Measurements from ENCODE around the gene SHMT2. TPM values are rescaled to one million over a fixed set of nuclear protein-coding genes. Genes with fewer than 3 reads are reported as not detected.

SHMT2 gene
- total RNA-seq, 1 experiment from 2014 or later: 280 TPM

- ATAC-seq (no peak), DNase-seq (ENCODE audit: low read depth, low spot score) (no peak)
- peaks cover 18% of the 10 kb centered on the region for H3K79me2 ChIP-seq (ENCODE audit: insufficient read depth, low read length)
- no peaks in the 10 kb centered on the region for H3K9me2 ChIP-seq (ENCODE audit: insufficient read depth)
- H3K4me3 ChIP-seq (replicated peaks in 1 of 2; ENCODE audit: low read depth in 1 of 2, low read length in 2 of 2): no peak overlapping the region
- no peak overlapping the region for H3K4me2 ChIP-seq (ENCODE audit: low read length)
- peaks cover 4% of the 10 kb centered on the region; the same call in 1 of the 2 replicates for H3K27me3 ChIP-seq (ENCODE audit: insufficient read depth, low read length)
- ChIA-PET CTCF (no interaction called here), RAD21 (ENCODE audit: low non-redundant PET in 1 of 2, low total read pairs in 2 of 2, uncharacterized antibody in 2 of 2, unreplicated experiment in 2 of 2) (no interaction called here), POLR2A (no interaction called here)
- H3K9me3 ChIP-seq (ENCODE audit: control insufficient read depth in 1 of 2, insufficient read depth in 1 of 2, low read depth in 1 of 2, low read length in 2 of 2): no peaks in the 10 kb centered on the region
- H3K27ac ChIP-seq (ENCODE audit: low read depth, low read length): no peak overlapping the region
- intact Hi-C loops (cut with micrococcal nuclease): no loop called here
- H3K4me1 ChIP-seq (ENCODE audit: control insufficient read depth in 1 of 2, insufficient read depth in 2 of 2, low read length in 2 of 2): peaks cover 18 to 25% of the 10 kb centered on the region in 2 experiments
- no TSS peak for BruUV-seq (replicated peaks)
- H4K20me1 ChIP-seq (ENCODE audit: insufficient read depth): no peaks in the 10 kb centered on the region
- TF ChIP-seq JUND (IDR thresholded peaks at IDR 0.05) (no peak), FOSL1 (IDR thresholded peaks at IDR 0.05; ENCODE audit: low read depth) (no peak), CTCF (IDR thresholded peaks at IDR 0.05 in 2 of 3, conservative IDR thresholded peaks at IDR 0.05 in 1 of 3; ENCODE audit: borderline replicate concordance in 1 of 3, insufficient read depth in 1 of 3, low read depth in 2 of 3, low read length in 2 of 3) (no peak), SIN3A (IDR thresholded peaks at IDR 0.05; ENCODE audit: low read depth) (no peak), YY1 (IDR thresholded peaks at IDR 0.05; ENCODE audit: extremely low read depth, insufficient replicate concordance, low read depth, low read length) (no peak), REST (IDR thresholded peaks at IDR 0.05; ENCODE audit: low read depth) (no peak), SP1 (IDR thresholded peaks at IDR 0.05; ENCODE audit: low read depth) (no peak), RAD21 (IDR thresholded peaks at IDR 0.05; ENCODE audit: low read depth) (no peak), ATF3 (IDR thresholded peaks at IDR 0.05) (no peak), TCF7L2 (IDR thresholded peaks at IDR 0.05; ENCODE audit: borderline replicate concordance, extremely low read depth, insufficient read depth, insufficient read length) (no peak), ZNF274 (IDR thresholded peaks at IDR 0.05; ENCODE audit: low read depth, low read length) (no peak), MAX (IDR thresholded peaks at IDR 0.05) (no peak), ZBTB33 (IDR thresholded peaks at IDR 0.05; ENCODE audit: extremely low read depth, insufficient replicate concordance, low read length) (no peak), ELF1 (IDR thresholded peaks at IDR 0.05; ENCODE audit: borderline replicate concordance, low read depth) (no peak), SRF (IDR thresholded peaks at IDR 0.05; ENCODE audit: low read depth) (no peak), CEBPB (IDR thresholded peaks at IDR 0.05; ENCODE audit: low read depth) (no peak), EZH2phosphoT487 (IDR thresholded peaks at IDR 0.05; ENCODE audit: borderline replicate concordance) (no peak), POLR2A (IDR thresholded peaks at IDR 0.05; ENCODE audit: borderline replicate concordance, extremely low read depth, insufficient read depth, insufficient read length) (no peak), EGR1 (IDR thresholded peaks at IDR 0.05; ENCODE audit: low read depth) (no peak)
- H2AFZ ChIP-seq (ENCODE audit: low read depth, low read length, poor library complexity, severe bottlenecking): no peak overlapping the region
- H3K36me3 ChIP-seq (ENCODE audit: control insufficient read depth in 1 of 2, insufficient read depth in 2 of 2, low read length in 2 of 2): peaks cover 15 to 34% of the 10 kb centered on the region in 2 experiments
- no peak overlapping the region for H3K9ac ChIP-seq (ENCODE audit: low read length)
Measured at GRCh38 chr12:57235728-57236131, 6.2 kb downstream of the SHMT2 start.
